SJSA1 (cell line): ENCODE data around the gene ARHGAP44. TPM values are rescaled to one million over a fixed set of nuclear protein-coding genes. Genes with fewer than 3 reads are reported as not detected.

Source experiments
- DNase-seq, 2 experiments: peaks; one replicate each; pipeline ENCODE4 v3.0.0-alpha.2; 2015 to 2020; ENCODE audit warnings: low spot score in 2 of 2, low read depth in 1 of 2
- H3K27ac ChIP-seq: fragments of 250-450 bp; sonication (Bioruptor Pico); 2 replicates; pipeline ENCODE4 v1.5.1; 2020; ENCODE audit warnings: mild to moderate bottlenecking, moderate library complexity
- H3K27me3 ChIP-seq: fragments of 250-450 bp; sonication (Bioruptor Pico); replicated peaks from 2 replicates; pipeline ENCODE4 v1.5.1; 2020; ENCODE audit warnings: mild to moderate bottlenecking, moderate library complexity
- H3K36me3 ChIP-seq: fragments of 250-450 bp; sonication (Bioruptor Pico); 2 replicates; pipeline ENCODE4 v1.5.1; 2020; ENCODE audit warnings: mild to moderate bottlenecking
- H3K4me1 ChIP-seq: fragments of 250-450 bp; sonication (Bioruptor Pico); replicated peaks from 2 replicates; pipeline ENCODE4 v1.6.1; 2021; ENCODE audit warnings: mild to moderate bottlenecking
- H3K4me3 ChIP-seq: fragments of 250-450 bp; sonication (Bioruptor Pico); 2 replicates; pipeline ENCODE4 v1.5.1; 2020; ENCODE audit warnings: mild to moderate bottlenecking
- H3K9me3 ChIP-seq: fragments of 250-450 bp; sonication (Bioruptor Pico); replicated peaks from 2 replicates; pipeline ENCODE4 v1.5.1; 2020; ENCODE audit warnings: mild to moderate bottlenecking
- total RNA-seq: library from RNA; depleted of rRNA; stranded (reverse); fragments of >200 nt; shearing (Covaris generic); gene quantifications from 2 replicates; pipeline ENCODE4 v1.2.3, GENCODE V29; 2014

The ARHGAP44 gene
- total RNA-seq, 1 experiment from 2014 or later: 0.58 TPM

GRCh38 chr17:12927541-12928425 is 138.5 kb downstream of the ARHGAP44 start:
- no peaks in the 10 kb centered on the region for H3K36me3 ChIP-seq
- H3K9me3 ChIP-seq: no peaks in the 10 kb centered on the region
- no peaks in the 10 kb centered on the region for H3K27me3 ChIP-seq
- H3K4me1 ChIP-seq: no peaks in the 10 kb centered on the region
- DNase-seq: no peak
- H3K4me3 ChIP-seq: no peak overlapping the region
- no peak overlapping the region for H3K27ac ChIP-seq

DNA sequence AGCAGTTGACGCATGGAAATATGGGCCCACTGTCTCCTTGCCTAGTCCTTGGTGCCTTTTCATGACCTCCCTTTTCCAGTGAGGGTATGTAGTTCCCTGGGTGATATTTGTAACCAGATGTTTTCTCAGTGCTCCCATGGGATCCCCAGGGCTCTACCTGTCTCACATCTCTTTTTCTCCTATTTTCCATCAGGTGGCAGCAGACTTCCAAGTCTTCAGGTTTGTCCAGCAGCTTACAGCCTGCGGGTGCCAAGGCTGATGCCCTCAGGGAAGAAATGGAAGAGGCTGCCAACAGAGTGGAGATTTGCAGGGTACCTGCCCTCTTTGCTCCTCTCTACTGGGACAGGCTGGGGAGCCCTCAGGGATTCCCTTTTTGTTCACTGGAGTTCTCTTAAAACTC is 139.4 kb downstream of the ARHGAP44 start:
- Histone ChIP-seq H3K36me3 (no peaks in the 10 kb centered on the region), H3K4me1 (no peaks in the 10 kb centered on the region), H3K4me3 (no peak overlapping the region), H3K9me3 (no peaks in the 10 kb centered on the region), H3K27ac (no peak overlapping the region), H3K27me3 (no peaks in the 10 kb centered on the region)
- DNase-seq: no peak

DNA sequence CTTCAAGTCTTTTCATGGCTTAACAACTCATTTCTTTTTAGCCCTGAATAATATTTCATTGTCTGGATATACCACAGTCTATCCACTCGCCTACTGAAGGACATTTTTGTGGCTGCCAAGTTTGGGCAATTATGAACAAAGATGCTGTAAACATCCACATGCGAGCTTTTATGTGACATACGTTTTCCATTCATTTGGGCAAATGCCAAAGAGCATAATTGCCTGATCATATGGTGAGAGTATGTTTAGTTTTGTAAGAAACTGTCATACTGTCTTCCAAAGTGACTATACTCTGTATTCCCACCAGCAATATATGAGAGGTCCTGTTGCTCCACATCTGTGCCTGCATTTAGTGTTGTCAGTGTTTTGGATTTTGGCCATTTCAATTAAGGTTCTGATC is 147.2 kb downstream of the ARHGAP44 start:
- Histone ChIP-seq H3K4me3 (no peak overlapping the region), H3K4me1 (no peaks in the 10 kb centered on the region), H3K27me3 (no peaks in the 10 kb centered on the region), H3K27ac (no peak overlapping the region), H3K36me3 (no peaks in the 10 kb centered on the region), H3K9me3 (no peaks in the 10 kb centered on the region; the same call in 1 of the 2 replicates)
- DNase-seq: no peak

DNA sequence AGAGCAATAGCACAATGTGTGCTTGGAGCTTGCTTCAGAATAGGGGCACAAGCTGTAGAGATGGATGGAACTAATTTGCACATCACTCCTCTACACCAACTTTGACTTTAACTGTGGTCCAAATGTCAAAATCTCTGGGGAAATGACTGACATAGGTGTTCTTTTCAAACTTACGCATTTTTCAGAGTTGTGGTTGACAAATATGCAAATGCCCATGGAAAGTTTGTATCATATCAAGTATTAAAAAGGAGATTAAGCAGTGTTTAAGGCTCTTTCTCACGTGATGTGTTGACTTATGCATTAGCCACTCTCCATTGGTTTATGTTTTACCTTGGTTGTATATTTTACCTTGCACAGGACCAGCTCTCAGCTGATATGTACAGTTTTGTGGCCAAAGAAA is 151.4 kb downstream of the ARHGAP44 start:
- H3K36me3 ChIP-seq: no peaks in the 10 kb centered on the region
- no peaks in the 10 kb centered on the region for H3K9me3 ChIP-seq
- no peaks in the 10 kb centered on the region for H3K27me3 ChIP-seq
- H3K4me3 ChIP-seq: no peak overlapping the region
- H3K27ac ChIP-seq: no peak overlapping the region
- H3K4me1 ChIP-seq: no peaks in the 10 kb centered on the region
- no peak for DNase-seq

GRCh38 chr17:12947047-12947446 is 157.7 kb downstream of the ARHGAP44 start:
- Histone ChIP-seq H3K4me3 (no peak overlapping the region), H3K4me1 (no peaks in the 10 kb centered on the region), H3K27ac (no peak overlapping the region), H3K36me3 (no peaks in the 10 kb centered on the region), H3K27me3 (no peaks in the 10 kb centered on the region), H3K9me3 (no peaks in the 10 kb centered on the region)
- no peak for DNase-seq

- DNase-seq: no peak
- no peaks in the 10 kb centered on the region for H3K4me1 ChIP-seq
- no peaks in the 10 kb centered on the region for H3K9me3 ChIP-seq
- no peak overlapping the region for H3K27ac ChIP-seq
- H3K36me3 ChIP-seq: no peaks in the 10 kb centered on the region
- H3K27me3 ChIP-seq: no peaks in the 10 kb centered on the region
- H3K4me3 ChIP-seq: no peak overlapping the region
Measured at GRCh38 chr17:12952012-12952411, 162.7 kb downstream of the ARHGAP44 start.

GRCh38 chr17:12953156-12953555 is 163.9 kb downstream of the ARHGAP44 start:
- Histone ChIP-seq H3K4me3 (no peak overlapping the region), H3K36me3 (no peaks in the 10 kb centered on the region), H3K27ac (no peak overlapping the region), H3K27me3 (no peaks in the 10 kb centered on the region), H3K4me1 (no peaks in the 10 kb centered on the region), H3K9me3 (no peaks in the 10 kb centered on the region)
- no peak for DNase-seq

- Histone ChIP-seq H3K4me1 (no peaks in the 10 kb centered on the region), H3K9me3 (no peaks in the 10 kb centered on the region), H3K4me3 (no peak overlapping the region), H3K36me3 (no peaks in the 10 kb centered on the region), H3K27me3 (no peaks in the 10 kb centered on the region), H3K27ac (no peak overlapping the region)
- DNase-seq: no peak
Measured at GRCh38 chr17:12955521-12955920, 166.2 kb downstream of the ARHGAP44 start.

GRCh38 chr17:12958786-12959185 is 169.5 kb downstream of the ARHGAP44 start:
- no peak for DNase-seq
- no peaks in the 10 kb centered on the region for H3K27me3 ChIP-seq
- no peaks in the 10 kb centered on the region for H3K9me3 ChIP-seq
- no peaks in the 10 kb centered on the region for H3K4me1 ChIP-seq
- H3K27ac ChIP-seq: no peak overlapping the region
- H3K4me3 ChIP-seq: no peak overlapping the region
- no peaks in the 10 kb centered on the region for H3K36me3 ChIP-seq

- no peaks in the 10 kb centered on the region for H3K36me3 ChIP-seq
- no peak overlapping the region for H3K27ac ChIP-seq
- H3K9me3 ChIP-seq: no peaks in the 10 kb centered on the region
- no peaks in the 10 kb centered on the region for H3K27me3 ChIP-seq
- H3K4me1 ChIP-seq: no peaks in the 10 kb centered on the region
- no peak for DNase-seq
- H3K4me3 ChIP-seq: no peak overlapping the region
Measured at GRCh38 chr17:12959441-12959840, 170.1 kb downstream of the ARHGAP44 start.

- DNase-seq: no peak
- H3K9me3 ChIP-seq: no peaks in the 10 kb centered on the region
- no peak overlapping the region for H3K4me3 ChIP-seq
- no peaks in the 10 kb centered on the region for H3K36me3 ChIP-seq
- H3K4me1 ChIP-seq: no peaks in the 10 kb centered on the region
- H3K27me3 ChIP-seq: no peaks in the 10 kb centered on the region
- no peak overlapping the region for H3K27ac ChIP-seq
Measured at GRCh38 chr17:12961655-12962054, 172.4 kb downstream of the ARHGAP44 start.

GRCh38 chr17:12963505-12963904 is 174.2 kb downstream of the ARHGAP44 start:
- DNase-seq: no peak

GRCh38 chr17:12964162-12964561 is 174.9 kb downstream of the ARHGAP44 start:
- Histone ChIP-seq H3K27me3 (no peaks in the 10 kb centered on the region), H3K4me3 (no peak overlapping the region), H3K36me3 (no peaks in the 10 kb centered on the region), H3K4me1 (no peaks in the 10 kb centered on the region), H3K9me3 (no peaks in the 10 kb centered on the region), H3K27ac (no peak overlapping the region)
- DNase-seq: no peak

More at GRCh38 chr17:12963505-12963904, 174.2 kb downstream of the ARHGAP44 start:
- no peaks in the 10 kb centered on the region for H3K36me3 ChIP-seq
- no peak overlapping the region for H3K4me3 ChIP-seq
- no peaks in the 10 kb centered on the region for H3K4me1 ChIP-seq
- H3K27ac ChIP-seq: no peak overlapping the region
- no peaks in the 10 kb centered on the region for H3K9me3 ChIP-seq
- no peaks in the 10 kb centered on the region for H3K27me3 ChIP-seq

DNA sequence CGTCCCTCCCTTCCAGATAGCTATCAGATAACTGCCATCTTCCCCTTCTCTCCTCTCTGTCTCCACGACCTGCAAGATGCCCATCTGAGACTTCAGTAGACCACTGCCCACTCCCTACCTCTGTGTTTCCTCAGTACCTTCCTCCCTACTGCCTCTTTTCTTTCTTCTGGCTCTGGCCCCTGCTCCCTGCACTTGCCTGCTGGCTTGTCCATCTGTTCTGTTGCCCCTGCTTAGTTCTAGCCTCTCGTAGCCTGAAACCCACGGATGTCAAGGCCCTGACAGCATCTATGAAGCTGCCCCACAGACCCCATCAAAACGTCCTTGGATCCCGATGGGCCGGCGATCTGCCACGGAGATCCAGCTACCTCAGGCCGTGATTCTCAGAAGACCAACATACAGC is 175.5 kb downstream of the ARHGAP44 start:
- no peak overlapping the region for H3K4me3 ChIP-seq
- H3K9me3 ChIP-seq: no peaks in the 10 kb centered on the region
- no peaks in the 10 kb centered on the region for H3K4me1 ChIP-seq
- H3K27ac ChIP-seq: no peak overlapping the region
- no peaks in the 10 kb centered on the region for H3K36me3 ChIP-seq
- no peaks in the 10 kb centered on the region for H3K27me3 ChIP-seq
- DNase-seq: no peak

DNA sequence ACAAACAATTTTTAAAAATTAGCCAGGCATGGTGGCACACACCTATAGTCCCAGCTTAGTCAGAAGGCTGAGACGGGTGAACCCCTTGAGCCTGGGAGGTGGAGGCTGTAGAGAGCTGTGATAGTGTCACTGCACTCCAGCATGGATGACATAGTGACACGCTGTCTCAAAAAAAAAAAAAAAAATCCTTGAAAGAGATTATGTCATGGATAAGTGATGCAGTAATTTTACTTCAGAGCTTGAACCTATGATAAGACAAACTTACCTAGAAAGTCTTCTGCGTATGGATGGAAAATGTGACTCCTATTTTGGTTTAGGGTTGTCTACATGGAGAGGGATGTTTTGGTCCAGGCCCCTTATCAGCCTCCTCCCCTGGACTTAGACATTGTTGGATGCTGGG is 176.7 kb downstream of the ARHGAP44 start:
- DNase-seq: no peak
- Histone ChIP-seq H3K27ac (no peak overlapping the region), H3K36me3 (no peaks in the 10 kb centered on the region), H3K27me3 (no peaks in the 10 kb centered on the region), H3K9me3 (no peaks in the 10 kb centered on the region), H3K4me1 (no peaks in the 10 kb centered on the region), H3K4me3 (no peak overlapping the region)
